ENCODE measurements around the gene KCNMB1.

KCNMB1 gene

GRCh38 chr5:170338933-170339779 lies 50.0 kb downstream of the KCNMB1 start:
- H3K4me1 ChIP-seq (ENCODE audit: insufficient read depth, low read length, poor library complexity, severe bottlenecking), result peaks cover 43% of the 10 kb centered on the region
- peaks cover 33% of the 10 kb centered on the region for H3K79me2 ChIP-seq (ENCODE audit: insufficient read depth, low read length)
- H3K4me3 ChIP-seq (ENCODE audit: low read length, poor library complexity, severe bottlenecking), result no peak overlapping the region
- no peak for TF ChIP-seq EZH2phosphoT487 (IDR thresholded peaks at IDR 0.05; ENCODE audit: borderline replicate concordance)
- peak; percentile 87 for TF ChIP-seq CTCF (conservative IDR thresholded peaks at IDR 0.05; ENCODE audit: low read length)
- no peaks in the 10 kb centered on the region for H3K9me3 ChIP-seq (ENCODE audit: insufficient read depth, low read depth, low read length)
- peak overlapping the region; percentile 50 for H3K4me2 ChIP-seq (ENCODE audit: low read depth, low read length, poor library complexity, severe bottlenecking)
- peak overlapping the region; percentile 48 for H3K9ac ChIP-seq (ENCODE audit: low read depth, low read length, poor library complexity, severe bottlenecking)
- H2AFZ ChIP-seq (ENCODE audit: low read length), result no peak overlapping the region
- no peaks in the 10 kb centered on the region for H3K9me2 ChIP-seq (replicated peaks; ENCODE audit: low read depth, low read length)
- no peaks in the 10 kb centered on the region for H4K20me1 ChIP-seq (ENCODE audit: insufficient read depth, low read length, poor library complexity, severe bottlenecking)
- no peaks in the 10 kb centered on the region for H3F3A ChIP-seq (ENCODE audit: low read depth)
- no peaks in the 10 kb centered on the region for H3K27me3 ChIP-seq (ENCODE audit: insufficient read depth, low read length, poor library complexity, severe bottlenecking)
- no peaks in the 10 kb centered on the region for H3K36me3 ChIP-seq (ENCODE audit: insufficient read depth, low read length)

- peak overlapping the region; percentile 48 for H3K9ac ChIP-seq (ENCODE audit: low read depth, low read length, poor library complexity, severe bottlenecking)
- peaks cover 52% of the 10 kb centered on the region for H3K4me1 ChIP-seq (ENCODE audit: insufficient read depth, low read length, poor library complexity, severe bottlenecking)
- H3K9me2 ChIP-seq (replicated peaks; ENCODE audit: low read depth, low read length), result no peaks in the 10 kb centered on the region
- H3K4me3 ChIP-seq (ENCODE audit: low read length, poor library complexity, severe bottlenecking), result no peak overlapping the region
- TF ChIP-seq EZH2phosphoT487 (IDR thresholded peaks at IDR 0.05; ENCODE audit: borderline replicate concordance) (no peak), CTCF (conservative IDR thresholded peaks at IDR 0.05; ENCODE audit: low read length) (no peak)
- H2AFZ ChIP-seq (ENCODE audit: low read length), result no peak overlapping the region
- no peaks in the 10 kb centered on the region for H3F3A ChIP-seq (ENCODE audit: low read depth)
- no peaks in the 10 kb centered on the region for H3K9me3 ChIP-seq (ENCODE audit: insufficient read depth, low read depth, low read length)
- no peaks in the 10 kb centered on the region for H4K20me1 ChIP-seq (ENCODE audit: insufficient read depth, low read length, poor library complexity, severe bottlenecking)
- H3K79me2 ChIP-seq (ENCODE audit: insufficient read depth, low read length), result peaks cover 39% of the 10 kb centered on the region
- no peaks in the 10 kb centered on the region for H3K36me3 ChIP-seq (ENCODE audit: insufficient read depth, low read length)
- no peaks in the 10 kb centered on the region for H3K27me3 ChIP-seq (ENCODE audit: insufficient read depth, low read length, poor library complexity, severe bottlenecking)
- H3K4me2 ChIP-seq (ENCODE audit: low read depth, low read length, poor library complexity, severe bottlenecking), result peak overlapping the region; percentile 50
Observed at GRCh38 chr5:170338291-170338690, 50.9 kb downstream of the KCNMB1 start.

GRCh38 chr5:170337045-170337733 lies 52.0 kb downstream of the KCNMB1 start:
- no peaks in the 10 kb centered on the region for H3K9me3 ChIP-seq (ENCODE audit: insufficient read depth, low read depth, low read length)
- peaks cover 43% of the 10 kb centered on the region for H3K79me2 ChIP-seq (ENCODE audit: insufficient read depth, low read length)
- H3K4me3 ChIP-seq (ENCODE audit: low read length, poor library complexity, severe bottlenecking), result no peak overlapping the region
- H3K9ac ChIP-seq (ENCODE audit: low read depth, low read length, poor library complexity, severe bottlenecking), result peak overlapping the region; percentile 48
- TF ChIP-seq CTCF (conservative IDR thresholded peaks at IDR 0.05; ENCODE audit: low read length) (no peak), EZH2phosphoT487 (IDR thresholded peaks at IDR 0.05; ENCODE audit: borderline replicate concordance) (no peak)
- no peaks in the 10 kb centered on the region for H3K27me3 ChIP-seq (ENCODE audit: insufficient read depth, low read length, poor library complexity, severe bottlenecking)
- no peaks in the 10 kb centered on the region for H3K36me3 ChIP-seq (ENCODE audit: insufficient read depth, low read length)
- H3F3A ChIP-seq (ENCODE audit: low read depth), result peaks cover 3% of the 10 kb centered on the region
- H3K4me2 ChIP-seq (ENCODE audit: low read depth, low read length, poor library complexity, severe bottlenecking), result peak overlapping the region; percentile 50
- no peaks in the 10 kb centered on the region for H3K9me2 ChIP-seq (replicated peaks; ENCODE audit: low read depth, low read length)
- H2AFZ ChIP-seq (ENCODE audit: low read length), result no peak overlapping the region
- peaks cover 61% of the 10 kb centered on the region for H3K4me1 ChIP-seq (ENCODE audit: insufficient read depth, low read length, poor library complexity, severe bottlenecking)
- no peaks in the 10 kb centered on the region for H4K20me1 ChIP-seq (ENCODE audit: insufficient read depth, low read length, poor library complexity, severe bottlenecking)

Measured in Loucy (cell line).